GM18498 (cell line): ENCODE results near the gene NRP2.

ENCODE experiments used
- ATAC-seq: cut with Tn5 transposase; IDR thresholded peaks from one replicate; pipeline ENCODE4 v1.9.1; 2021; ENCODE audit warnings: mild to moderate bottlenecking, moderate library complexity; ENCODE audit not compliant: unreplicated experiment

NRP2 gene

GRCh38 chr2:205836477-205837221 lies 154.3 kb downstream of the NRP2 start:
- no peak for ATAC-seq

- no peak for ATAC-seq
Measured at GRCh38 chr2:205837663-205838062, 155.4 kb downstream of the NRP2 start.

- no peak for ATAC-seq
Measured at GRCh38 chr2:205845446-205845845, 163.1 kb downstream of the NRP2 start.
